ENCODE data around the gene TCF7.

The TCF7 gene

GRCh38 chr5:134111741-134112647, 2.5 kb upstream of the TCF7 start:
- no peak for DNase-seq (ENCODE audit: low read depth in 2 of 3, low spot score in 1 of 3)

GRCh38 chr5:134112726-134113362, 1.6 kb upstream of the TCF7 start:
- DNase-seq (ENCODE audit: low read depth in 2 of 3, low spot score in 1 of 3): no peak

GRCh38 chr5:134113363-134113889, 1.1 kb upstream of the TCF7 start:
- no peak for DNase-seq (ENCODE audit: low read depth in 2 of 3, low spot score in 1 of 3)

- DNase-seq (ENCODE audit: low read depth in 2 of 3, low spot score in 1 of 3): peak in 2 of 3 donors; percentile 57 to 60
Measured at GRCh38 chr5:134114886-134115805, 665 bp downstream of the TCF7 start.

GRCh38 chr5:134115806-134116175, 1.3 kb downstream of the TCF7 start:
- no peak for DNase-seq (ENCODE audit: low read depth in 2 of 3, low spot score in 1 of 3)

- no peak for DNase-seq (ENCODE audit: low read depth in 2 of 3, low spot score in 1 of 3)
Measured at GRCh38 chr5:134116286-134116685, 1.8 kb downstream of the TCF7 start.

GRCh38 chr5:134116789-134117761, 2.6 kb downstream of the TCF7 start:
- no peak for DNase-seq (ENCODE audit: low read depth in 2 of 3, low spot score in 1 of 3)

GRCh38 chr5:134118212-134118835, 3.8 kb downstream of the TCF7 start:
- DNase-seq (ENCODE audit: low read depth in 2 of 3, low spot score in 1 of 3): no peak

GRCh38 chr5:134119720-134120119, 5.2 kb downstream of the TCF7 start:
- DNase-seq (ENCODE audit: low read depth in 2 of 3, low spot score in 1 of 3): no peak

- DNase-seq (ENCODE audit: low read depth in 2 of 3, low spot score in 1 of 3): no peak
Measured at GRCh38 chr5:134120386-134121138, 6.1 kb downstream of the TCF7 start.

- no peak for DNase-seq (ENCODE audit: low read depth in 2 of 3, low spot score in 1 of 3)
Measured at GRCh38 chr5:134122530-134122929, 8.0 kb downstream of the TCF7 start.

GRCh38 chr5:134123360-134123759, 8.9 kb downstream of the TCF7 start:
- no peak for DNase-seq (ENCODE audit: low read depth in 2 of 3, low spot score in 1 of 3)

- no peak for DNase-seq (ENCODE audit: low read depth in 2 of 3, low spot score in 1 of 3)
Measured at GRCh38 chr5:134124289-134125038, 10.0 kb downstream of the TCF7 start.

- no peak for DNase-seq (ENCODE audit: low read depth in 2 of 3, low spot score in 1 of 3)
Measured at GRCh38 chr5:134125039-134126015, 10.8 kb downstream of the TCF7 start.

GRCh38 chr5:134127376-134127861, 12.9 kb downstream of the TCF7 start:
- peak in 1 of 3 donors; percentile 44 for DNase-seq (ENCODE audit: low read depth in 2 of 3, low spot score in 1 of 3)

GRCh38 chr5:134127988-134128647, 13.6 kb downstream of the TCF7 start:
- DNase-seq (ENCODE audit: low read depth in 2 of 3, low spot score in 1 of 3): no peak

Data from stimulated activated CD4-positive, alpha-beta T cell treated with anti-CD3 and anti-CD28 coated beads, Interleukin-12 subunit alpha, Interleukin-12 subunit beta, amount 100 ng/mL, for 48 hours (primary cell).